Endothelial cell of umbilical vein (primary cell): ENCODE data around the gene ZFP1. TPM values are rescaled to one million over a fixed set of nuclear protein-coding genes. Genes with fewer than 3 reads are reported as not detected.

Experiments
- BruUV-seq: library from RNA; stranded (reverse); fragments of 400-500 nt; replicated peaks from 2 replicates; lab custom pipeline; 2021; lab: Mats Ljungman, UMichigan
- CTCF ChIA-PET: fragments of 300-600, 350-600 bp; sonication (Branson Sonifier 250); formaldehyde crosslinking; loops from one replicate; lab custom pipeline; 2021; ENCODE audit warnings: antibody characterized with exemption, inconsistent platforms; lab: Charles Lee
- POLR2A ChIA-PET: fragments of 300-600, 350-600 bp; sonication (Branson Sonifier 250); formaldehyde crosslinking; loops from one replicate; lab custom pipeline; 2021; ENCODE audit warnings: antibody characterized with exemption, inconsistent platforms; lab: Charles Lee
- DNase-seq: peaks from one replicate; pipeline ENCODE4 v3.0.0-alpha.2; 2011; ENCODE audit warnings: low read depth, low spot score
- FAIRE-seq: peaks from 2 replicates; lab custom pipeline; 2011; peaks lifted over from hg19 to GRCh38; lab: Jason Lieb, UNC
- H2AFZ ChIP-seq: 2 replicates; pipeline ENCODE4 v1.6.0; 2012; ENCODE audit warnings: low read depth, low read length, control low read depth, inconsistent platforms
- H3K27ac ChIP-seq: 2 replicates; pipeline ENCODE4 v1.5.1; 2011; ENCODE audit warnings: low read depth, mild to moderate bottlenecking, control low read depth, low read length, moderate library complexity; ENCODE audit not compliant: insufficient read depth
- H3K27me3 ChIP-seq, 2 experiments: 2 replicates each; pipeline versions ENCODE4 v1.6.0 to v1.6.1; 2011; ENCODE audit warnings: low read length in 2 of 2, mixed read lengths in 1 of 2; ENCODE audit not compliant: control insufficient read depth in 2 of 2, insufficient read depth in 2 of 2
- H3K36me3 ChIP-seq, 2 experiments: 2 replicates in 1 of 2; 3 replicates in 1 of 2; pipeline ENCODE4 v1.5.1; 2011; ENCODE audit warnings: low read length in 2 of 2, mild to moderate bottlenecking in 1 of 2, moderate library complexity in 1 of 2; ENCODE audit not compliant: control insufficient read depth in 2 of 2, insufficient read depth in 2 of 2; ENCODE audit errors: extremely low read depth in 1 of 2
- H3K4me1 ChIP-seq: 3 replicates; pipeline ENCODE4 v1.5.1; 2011; ENCODE audit warnings: mild to moderate bottlenecking, low read length; ENCODE audit not compliant: control insufficient read depth, insufficient read depth; ENCODE audit errors: extremely low read depth
- H3K4me2 ChIP-seq: 2 replicates; pipeline ENCODE4 v1.6.1; 2011; ENCODE audit warnings: low read length, control low read depth, mixed read lengths; ENCODE audit not compliant: insufficient read depth
- H3K4me3 ChIP-seq, 3 experiments: fragments of 200-600 bp in 1 of 3; sonication (generic), shearing (Covaris generic) in 1 of 3; replicated peaks in 1 of 3; 2 replicates each; pipeline ENCODE4 v1.5.1; 2011 to 2016; ENCODE audit warnings: control low read depth in 3 of 3, low read length in 3 of 3, mild to moderate bottlenecking in 2 of 3, inconsistent platforms in 1 of 3, low read depth in 1 of 3, moderate library complexity in 1 of 3; ENCODE audit not compliant: insufficient read depth in 1 of 3
- H3K79me2 ChIP-seq: 2 replicates; pipeline ENCODE4 v1.6.0; 2012; ENCODE audit warnings: low read length, inconsistent platforms; ENCODE audit not compliant: control insufficient read depth, insufficient read depth
- H3K9ac ChIP-seq: replicated peaks from 2 replicates; pipeline ENCODE3; 2011; ENCODE audit warnings: low read length, control low read depth; ENCODE audit not compliant: insufficient read depth; ENCODE audit errors: extremely low read depth
- H3K9me1 ChIP-seq: replicated peaks from 3 replicates; pipeline ENCODE4 v1.6.0; 2011; ENCODE audit warnings: mild to moderate bottlenecking, low read length; ENCODE audit not compliant: control insufficient read depth, insufficient read depth; ENCODE audit errors: extremely low read depth
- H3K9me3 ChIP-seq: replicated peaks from 2 replicates; pipeline ENCODE4 v1.5.1; 2012; ENCODE audit warnings: low read length, inconsistent platforms; ENCODE audit not compliant: control insufficient read depth, insufficient read depth
- H4K20me1 ChIP-seq: replicated peaks from 2 replicates; pipeline ENCODE3; 2011; ENCODE audit warnings: mild to moderate bottlenecking, low read length; ENCODE audit not compliant: control insufficient read depth, insufficient read depth; ENCODE audit errors: extremely low read depth
- EZH2 ChIP-seq: IDR thresholded peaks from 2 replicates; pipeline ENCODE4 v1.6.1; 2012; ENCODE audit warnings: borderline replicate concordance, low read depth, mild to moderate bottlenecking, moderate library complexity, low read length, inconsistent platforms; ENCODE audit not compliant: severe bottlenecking
- FOS ChIP-seq: IDR thresholded peaks from 2 replicates; pipeline ENCODE4 v1.6.1; 2011; ENCODE audit warnings: mild to moderate bottlenecking, low read length, moderate library complexity, borderline replicate concordance; ENCODE audit not compliant: insufficient read depth
- GATA2 ChIP-seq: IDR thresholded peaks from 2 replicates; pipeline ENCODE4 v1.7.0; 2011; ENCODE audit warnings: low read depth, mild to moderate bottlenecking, moderate library complexity, mixed read lengths, low read length; ENCODE audit not compliant: insufficient read length, insufficient read depth
- JUN ChIP-seq: IDR thresholded peaks from 2 replicates; pipeline ENCODE4 v1.6.1; 2011; ENCODE audit warnings: borderline replicate concordance, low read depth; ENCODE audit not compliant: insufficient read length, insufficient read depth
- MYC ChIP-seq: IDR thresholded peaks from one replicate; pipeline ENCODE4 v1.6.1; 2011; ENCODE audit warnings: mild to moderate bottlenecking, low read depth, low read length
- POLR2A ChIP-seq: IDR thresholded peaks from 2 replicates; pipeline ENCODE4 v1.6.1; 2012; ENCODE audit warnings: low read depth, mild to moderate bottlenecking, control low read depth, low read length
- POLR2AphosphoS5 ChIP-seq: IDR thresholded peaks from 2 replicates; pipeline ENCODE4 v1.6.1; 2012; ENCODE audit warnings: low read depth, mild to moderate bottlenecking, control low read depth, low read length, moderate library complexity; ENCODE audit not compliant: insufficient read depth
- dilution Hi-C: fragments of 300-500 bp; cut with MboI; formaldehyde crosslinking; loops from one replicate; pipeline ENCODE4 v1.15.0; 2019; ENCODE audit warnings: low sequenced_read_pairs; ENCODE audit not compliant: extremely low pct_ligation_motif_present
- intact Hi-C: fragments of 100-400 bp; cut with micrococcal nuclease; formaldehyde crosslinking; loops from one replicate; pipeline ENCODE4 v1.10.0; 2022
- polyA plus RNA-seq, 4 experiments: library from polyadenylated mRNA; depleted of rRNA in 3 of 4; stranded (reverse) in 3 of 4; unstranded in 1 of 4; fragments of >200 nt; gene quantifications; 2 replicates each; pipeline versions ENCODE4 v1.2.1 to v1.2.3, GENCODE V29; 2011 to 2012; ENCODE audit warnings: missing spikeins in 1 of 4
- total RNA-seq: library from RNA; stranded (reverse); gene quantifications from 2 replicates; pipeline ENCODE4 v1.2.3, GENCODE V29; 2021
- TF ChIP-seq, protein P1 (sequence below): IDR thresholded peaks from 2 replicates; pipeline ENCODE4 v1.6.1; 2011; ENCODE audit not compliant: insufficient read depth, insufficient read length
- TF ChIP-seq, protein P2 (sequence below), 2 donors: IDR thresholded peaks; 1 replicate in 1 of 2; 2 replicates in 1 of 2; pipeline ENCODE4 v1.5.1; 2011; ENCODE audit warnings: low read length in 2 of 2, mild to moderate bottlenecking in 2 of 2, moderate library complexity in 2 of 2, control low read depth in 1 of 2, inconsistent platforms in 1 of 2, low read depth in 1 of 2; ENCODE audit not compliant: insufficient read depth in 1 of 2; ENCODE audit errors: extremely low read depth in 1 of 2

The ZFP1 gene
- total and polyA plus RNA-seq, 2 donors (not counting 3 experiments of a cell fraction or from before 2014, with no cell fraction given) = 2.8 to 9.8 TPM

DNA sequence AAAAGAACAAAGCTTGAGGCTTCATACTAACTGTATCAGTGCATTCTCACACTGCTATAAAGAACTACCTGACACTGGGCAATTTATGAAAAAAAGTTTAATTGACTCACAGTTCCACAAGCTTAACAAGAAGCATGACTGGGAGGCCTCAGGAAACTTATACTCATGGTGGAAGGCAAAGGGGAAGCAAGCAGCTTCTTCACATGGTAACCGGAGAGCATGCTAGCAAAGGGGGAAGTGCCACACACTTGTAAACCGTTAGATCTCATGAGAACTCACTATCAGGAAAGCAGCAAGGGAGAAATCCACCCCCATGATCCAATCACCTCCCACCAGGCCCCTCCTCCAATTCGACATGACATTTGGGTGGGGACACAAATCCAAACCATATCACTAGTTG, 33.3 kb downstream of the ZFP1 start:
- Histone ChIP-seq H4K20me1 (no peaks in the 10 kb centered on the region), H3K36me3 (no peaks in the 10 kb centered on the region), H3K27me3 (peaks cover 2 to 9% of the 10 kb centered on the region in 2 experiments), H3K9me3 (no peaks in the 10 kb centered on the region), H3K4me2 (no peak overlapping the region), H2AFZ (no peak overlapping the region), H3K27ac (no peak overlapping the region), H3K9ac (no peak overlapping the region), H3K9me1 (no peaks in the 10 kb centered on the region), H3K79me2 (no peaks in the 10 kb centered on the region), H3K4me3 (no peak overlapping the region), H3K4me1 (no peaks in the 10 kb centered on the region)
- no peak for DNase-seq
- no peak for TF ChIP-seq POLR2A
- TF ChIP-seq JUN = no peak
- no peak for TF ChIP-seq EZH2
- TF ChIP-seq, protein P1, sequence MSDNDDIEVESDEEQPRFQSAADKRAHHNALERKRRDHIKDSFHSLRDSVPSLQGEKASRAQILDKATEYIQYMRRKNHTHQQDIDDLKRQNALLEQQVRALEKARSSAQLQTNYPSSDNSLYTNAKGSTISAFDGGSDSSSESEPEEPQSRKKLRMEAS = no peak
- TF ChIP-seq GATA2 = no peak
- TF ChIP-seq MYC = no peak
- no peak for TF ChIP-seq FOS
- ChIA-PET CTCF (no interaction called here), POLR2A (no interaction called here)
- no TSS peak for BruUV-seq
- dilution Hi-C loops = no loop called here
- no peak for FAIRE-seq
- intact Hi-C loops = no loop called here

GRCh38 chr16:75188832-75189477, 40.6 kb downstream of the ZFP1 start:
- ChIA-PET CTCF (interaction anchor here (2.0 kb wide), 1 partner anchor 10 kb away, joined by 11 read pairs; no protein-coding TSS in a partner anchor), POLR2A (no interaction called here)
- peaks cover 2 to 6% of the 10 kb centered on the region in 2 experiments for H3K27me3 ChIP-seq
- no peaks in the 10 kb centered on the region for H3K9me3 ChIP-seq
- no peaks in the 10 kb centered on the region for H4K20me1 ChIP-seq
- dilution Hi-C loops (no loop called here), intact Hi-C loops (no loop called here)
- H3K9ac ChIP-seq = no peak overlapping the region
- H2AFZ ChIP-seq = no peak overlapping the region
- BruUV-seq = no TSS peak
- H3K4me3 ChIP-seq = no peak overlapping the region
- FAIRE-seq (no peak), DNase-seq (no peak)
- no peak overlapping the region for H3K4me2 ChIP-seq
- no peaks in the 10 kb centered on the region for H3K36me3 ChIP-seq
- H3K27ac ChIP-seq = no peak overlapping the region
- no peaks in the 10 kb centered on the region for H3K79me2 ChIP-seq
- H3K9me1 ChIP-seq = no peaks in the 10 kb centered on the region
- no peak for TF ChIP-seq GATA2
- TF ChIP-seq, protein P1 = no peak
- TF ChIP-seq POLR2AphosphoS5 = no peak
- no peak for TF ChIP-seq MYC
- TF ChIP-seq EZH2 = no peak
- no peak for TF ChIP-seq JUN
- TF ChIP-seq, protein P2, sequence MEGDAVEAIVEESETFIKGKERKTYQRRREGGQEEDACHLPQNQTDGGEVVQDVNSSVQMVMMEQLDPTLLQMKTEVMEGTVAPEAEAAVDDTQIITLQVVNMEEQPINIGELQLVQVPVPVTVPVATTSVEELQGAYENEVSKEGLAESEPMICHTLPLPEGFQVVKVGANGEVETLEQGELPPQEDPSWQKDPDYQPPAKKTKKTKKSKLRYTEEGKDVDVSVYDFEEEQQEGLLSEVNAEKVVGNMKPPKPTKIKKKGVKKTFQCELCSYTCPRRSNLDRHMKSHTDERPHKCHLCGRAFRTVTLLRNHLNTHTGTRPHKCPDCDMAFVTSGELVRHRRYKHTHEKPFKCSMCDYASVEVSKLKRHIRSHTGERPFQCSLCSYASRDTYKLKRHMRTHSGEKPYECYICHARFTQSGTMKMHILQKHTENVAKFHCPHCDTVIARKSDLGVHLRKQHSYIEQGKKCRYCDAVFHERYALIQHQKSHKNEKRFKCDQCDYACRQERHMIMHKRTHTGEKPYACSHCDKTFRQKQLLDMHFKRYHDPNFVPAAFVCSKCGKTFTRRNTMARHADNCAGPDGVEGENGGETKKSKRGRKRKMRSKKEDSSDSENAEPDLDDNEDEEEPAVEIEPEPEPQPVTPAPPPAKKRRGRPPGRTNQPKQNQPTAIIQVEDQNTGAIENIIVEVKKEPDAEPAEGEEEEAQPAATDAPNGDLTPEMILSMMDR (IDR thresholded peaks at IDR 0.05; ENCODE audit: extremely low read depth in 1 of 2, insufficient read depth in 1 of 2, low read depth in 1 of 2, low read length in 2 of 2) = no peak
- TF ChIP-seq FOS = no peak
- no peak for TF ChIP-seq POLR2A
- H3K4me1 ChIP-seq = no peaks in the 10 kb centered on the region
